Islet precursor cell (in vitro differentiated cells): Measurements from ENCODE around the gene G2E3.
"Not testable (repeated sequence)": the region's sequence is repeated elsewhere in the genome, so short reads cannot be mapped to it uniquely, and the experiment has no call there.

ENCODE experiments used
- DNase-seq: peaks from one replicate; pipeline ENCODE4 v3.0.0-alpha.2; 2018

Gene G2E3

GRCh38 chr14:30560581-30560980, 1.6 kb downstream of the G2E3 start:
- DNase-seq = no peak

DNA sequence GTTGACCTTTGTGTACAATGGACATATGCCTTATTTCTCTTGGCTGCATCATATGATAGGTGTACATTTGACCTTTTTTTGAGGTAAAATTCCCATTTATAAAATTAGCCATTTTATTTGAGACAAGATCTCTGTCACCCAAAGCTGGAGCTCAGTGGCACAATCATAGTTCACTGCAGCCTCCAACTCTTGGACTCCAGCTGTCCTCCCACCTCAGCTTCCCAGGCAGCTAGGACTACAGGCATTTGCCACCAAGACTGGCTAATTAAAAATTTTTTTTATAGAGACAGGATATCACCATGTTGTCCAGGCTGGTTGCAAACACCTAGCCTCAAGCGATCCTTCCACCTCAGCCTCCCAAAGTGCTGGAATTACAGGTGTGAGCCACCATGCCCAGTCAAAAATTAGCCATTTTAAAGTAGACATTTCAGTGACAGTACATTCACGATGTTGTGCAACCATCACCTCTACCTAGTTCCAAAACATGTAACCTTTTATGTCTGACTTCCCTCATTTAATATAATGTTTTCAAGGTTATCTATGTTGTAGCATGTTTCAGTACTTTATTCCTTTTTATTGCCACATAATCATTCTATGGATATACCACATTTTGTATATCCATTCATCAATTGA, 5.4 kb downstream of the G2E3 start:
- DNase-seq = no peak

DNA sequence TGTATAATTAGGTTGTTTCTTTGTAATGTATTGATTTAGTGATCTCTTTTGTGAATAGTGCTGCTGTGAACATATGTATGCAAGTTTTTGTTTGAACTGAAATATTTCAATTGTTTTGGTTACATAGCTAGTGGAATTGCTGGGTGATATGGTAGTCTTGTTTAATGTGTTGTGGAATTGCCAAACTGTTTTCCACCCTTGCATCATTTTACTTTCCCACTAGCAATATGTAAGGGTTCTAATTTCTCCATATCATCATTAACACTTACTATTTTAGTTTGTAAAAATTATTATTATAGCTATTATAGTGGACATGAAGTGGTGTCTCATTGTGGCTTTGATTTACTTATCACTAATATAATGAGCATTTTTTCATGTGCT, 5.9 kb downstream of the G2E3 start:
- DNase-seq = no peak

- DNase-seq = no peak
Measured at GRCh38 chr14:30569216-30569902, 10.4 kb downstream of the G2E3 start.

DNA sequence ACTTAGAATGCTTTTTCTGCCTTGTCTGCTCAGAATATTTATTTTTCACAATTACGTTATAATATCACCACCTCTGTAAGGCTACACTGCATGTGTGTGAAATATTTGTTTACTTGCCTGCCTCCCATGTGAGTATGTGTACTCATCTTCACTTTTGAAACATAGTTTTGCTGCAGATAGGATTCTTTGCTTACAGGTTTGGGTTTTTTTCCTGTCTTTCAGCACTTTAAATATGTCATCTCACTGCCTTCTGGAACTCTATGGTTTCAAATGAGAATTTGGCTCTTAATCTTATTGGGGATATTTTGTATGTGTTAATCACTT, 10.9 kb downstream of the G2E3 start:
- DNase-seq = no peak

DNA sequence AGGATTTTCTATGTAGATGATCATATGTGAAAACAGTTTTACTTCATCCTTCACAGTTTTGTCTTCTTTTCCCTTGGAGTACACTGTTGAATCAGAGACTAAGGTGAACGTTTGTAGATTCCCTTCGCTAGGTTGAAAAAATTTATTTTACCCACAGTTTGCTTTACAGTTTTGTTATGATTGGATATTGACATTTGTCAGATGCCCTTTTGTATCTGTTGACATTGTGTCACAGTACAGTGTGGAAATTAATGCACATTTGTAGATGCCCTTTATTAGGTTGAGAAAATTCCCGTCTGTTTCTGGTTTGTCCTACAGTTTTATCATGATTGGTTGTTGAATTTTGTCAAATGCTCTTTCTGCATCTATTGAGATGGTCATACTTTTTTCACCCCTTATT, 13.3 kb downstream of the G2E3 start:
- no peak for DNase-seq

DNA sequence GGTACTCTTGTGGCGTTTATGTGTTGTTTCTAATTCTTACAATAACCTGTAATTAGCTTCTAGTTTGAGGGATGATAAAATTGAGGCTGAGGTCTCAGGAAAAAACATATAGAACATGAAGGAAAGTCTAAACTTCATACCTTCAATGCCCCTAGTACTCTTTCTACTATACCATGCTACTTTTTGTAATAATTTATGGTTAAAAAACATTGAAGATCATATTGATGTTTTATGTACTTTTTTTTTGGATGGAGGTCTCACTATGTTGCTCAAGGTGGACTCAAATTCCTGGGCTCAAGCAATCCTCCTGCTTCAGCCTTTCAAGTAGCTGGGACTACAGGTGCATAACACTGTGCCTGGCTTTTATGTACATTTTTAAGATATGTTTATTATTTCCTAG, 13.8 kb downstream of the G2E3 start:
- DNase-seq = no peak

DNA sequence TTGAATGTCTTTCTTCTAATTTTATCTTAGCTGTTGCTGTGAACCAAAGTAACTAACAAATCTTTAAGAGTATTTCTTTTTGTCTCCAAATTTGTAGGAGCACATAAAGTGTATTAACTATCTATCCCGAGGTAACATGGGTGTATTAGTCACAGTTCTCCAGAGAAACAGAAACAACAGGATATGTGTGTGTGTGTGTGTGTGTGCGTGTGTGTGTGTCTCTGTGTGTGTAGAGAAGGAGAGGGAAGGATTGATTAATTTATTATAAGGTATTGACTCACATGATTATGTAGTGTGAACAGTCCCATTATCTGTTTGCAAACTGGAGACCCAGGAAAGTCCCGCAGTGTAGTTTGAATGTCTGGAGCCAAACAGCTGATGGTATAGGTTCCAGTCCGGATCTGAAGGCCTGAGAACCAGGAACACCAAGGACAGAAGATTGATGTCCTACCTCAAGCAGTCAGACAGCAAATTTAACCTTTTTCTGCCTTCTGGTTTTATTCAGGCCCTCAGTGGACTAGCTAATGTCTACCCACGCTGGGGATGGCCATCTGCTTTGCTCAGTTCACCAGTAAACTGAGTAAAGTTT, 14.4 kb downstream of the G2E3 start:
- no peak for DNase-seq

GRCh38 chr14:30573966-30574365, 15.0 kb downstream of the G2E3 start:
- DNase-seq = no peak

DNA sequence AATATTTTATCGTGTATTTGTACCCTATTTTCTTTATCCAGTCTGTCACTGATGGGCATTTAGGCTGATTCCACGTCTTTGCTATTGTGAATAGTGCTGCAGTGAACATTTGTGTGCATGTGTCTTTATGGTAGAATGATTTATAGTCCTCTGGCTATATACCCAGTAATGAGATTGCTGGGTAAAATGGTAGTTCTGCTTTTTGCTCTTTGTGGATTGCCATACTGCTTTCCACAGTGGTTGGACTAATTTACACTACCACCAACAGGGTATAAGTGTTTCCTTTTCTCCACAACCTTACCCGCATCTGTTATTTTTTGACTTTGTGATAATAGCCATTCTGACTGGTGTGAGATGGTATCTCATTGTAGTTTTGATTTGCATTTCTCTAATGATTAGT, 15.8 kb downstream of the G2E3 start:
- DNase-seq = not testable (repeated sequence)

DNA sequence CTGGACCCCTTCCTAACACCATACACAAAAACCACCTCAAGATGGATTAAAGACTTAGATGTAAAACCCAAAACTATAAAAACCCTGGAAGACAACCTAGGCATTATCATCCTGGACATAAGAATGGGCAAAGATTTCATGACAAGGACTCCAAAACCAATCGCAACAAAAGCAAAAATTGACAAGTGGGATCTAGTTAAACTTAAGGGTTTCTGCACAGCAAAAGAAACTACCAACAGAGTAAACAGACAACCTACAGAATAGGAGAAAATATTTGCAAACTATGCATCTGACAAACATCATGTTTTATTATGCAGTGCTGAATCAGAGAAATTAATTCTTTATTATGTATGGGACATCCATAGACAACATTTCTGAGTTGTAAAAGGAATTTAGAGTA, 17.4 kb downstream of the G2E3 start:
- DNase-seq = not testable (repeated sequence)

- no peak for DNase-seq
Measured at GRCh38 chr14:30580616-30581282, 21.8 kb downstream of the G2E3 start.

- DNase-seq = no peak
Measured at GRCh38 chr14:30581283-30581625, 22.3 kb downstream of the G2E3 start.

DNA sequence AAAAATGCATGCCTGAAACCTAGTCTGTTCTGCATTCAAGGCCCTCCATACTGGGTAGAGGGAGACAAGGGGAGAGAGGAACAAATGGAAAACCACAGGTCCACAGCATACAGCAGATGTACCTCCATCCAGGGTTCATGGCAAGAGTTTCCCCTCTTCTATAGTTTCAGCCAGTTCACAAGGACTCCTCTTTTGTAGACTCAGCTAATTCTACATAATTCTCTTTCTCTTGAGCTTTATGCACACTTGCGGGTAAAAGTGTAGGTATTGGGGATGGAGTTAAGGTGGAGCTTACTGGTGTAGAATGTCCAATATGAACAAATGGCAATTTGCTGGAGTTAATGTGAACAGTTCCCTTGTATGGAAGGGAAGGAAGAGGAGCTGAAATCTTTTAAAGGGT, 23.4 kb downstream of the G2E3 start:
- DNase-seq = no peak

- no peak for DNase-seq
Measured at GRCh38 chr14:30584058-30584630, 25.2 kb downstream of the G2E3 start.

- DNase-seq = no peak
Measured at GRCh38 chr14:30585204-30585603, 26.2 kb downstream of the G2E3 start.

DNA sequence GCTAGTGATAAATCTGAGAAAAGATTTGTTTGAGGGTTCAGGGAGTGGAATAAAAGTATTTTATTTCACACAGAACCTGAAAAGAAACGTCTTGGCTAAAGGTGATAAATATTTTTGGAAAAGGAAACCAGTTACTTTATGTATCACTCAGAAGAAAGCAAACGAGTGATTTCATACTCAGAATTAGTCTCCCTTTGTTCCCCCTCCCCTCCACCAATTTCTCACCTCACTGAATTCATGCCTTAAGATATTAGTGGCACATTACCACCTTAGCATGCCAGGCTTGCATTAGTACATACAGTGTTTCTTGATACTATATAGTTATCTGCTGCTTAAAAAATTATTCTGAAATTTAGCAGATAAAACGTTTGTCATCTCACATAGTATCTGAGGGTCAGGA, 28.2 kb downstream of the G2E3 start:
- no peak for DNase-seq

- no peak for DNase-seq
Measured at GRCh38 chr14:30588873-30589272, 29.9 kb downstream of the G2E3 start.

- DNase-seq = no peak
Measured at GRCh38 chr14:30596935-30597334, 38.0 kb downstream of the G2E3 start.

DNA sequence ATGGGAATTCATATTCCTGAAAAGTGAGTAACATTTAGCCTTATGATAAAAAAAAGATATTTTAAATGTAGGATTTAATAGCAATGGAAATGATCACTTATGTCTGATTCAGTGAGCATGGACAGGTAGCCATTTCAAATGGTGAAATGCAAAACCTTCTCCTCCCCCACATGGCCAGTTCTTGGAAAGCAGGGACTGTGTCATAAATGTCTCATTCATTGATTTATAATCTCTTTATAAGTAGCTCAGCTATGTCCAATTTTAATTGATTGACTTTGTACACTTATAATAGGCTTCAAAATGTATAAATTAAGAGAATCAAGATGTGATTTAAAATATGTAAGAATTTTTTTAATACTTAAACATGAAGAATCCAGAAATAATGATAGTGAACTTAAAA, 38.5 kb downstream of the G2E3 start:
- no peak for DNase-seq

DNA sequence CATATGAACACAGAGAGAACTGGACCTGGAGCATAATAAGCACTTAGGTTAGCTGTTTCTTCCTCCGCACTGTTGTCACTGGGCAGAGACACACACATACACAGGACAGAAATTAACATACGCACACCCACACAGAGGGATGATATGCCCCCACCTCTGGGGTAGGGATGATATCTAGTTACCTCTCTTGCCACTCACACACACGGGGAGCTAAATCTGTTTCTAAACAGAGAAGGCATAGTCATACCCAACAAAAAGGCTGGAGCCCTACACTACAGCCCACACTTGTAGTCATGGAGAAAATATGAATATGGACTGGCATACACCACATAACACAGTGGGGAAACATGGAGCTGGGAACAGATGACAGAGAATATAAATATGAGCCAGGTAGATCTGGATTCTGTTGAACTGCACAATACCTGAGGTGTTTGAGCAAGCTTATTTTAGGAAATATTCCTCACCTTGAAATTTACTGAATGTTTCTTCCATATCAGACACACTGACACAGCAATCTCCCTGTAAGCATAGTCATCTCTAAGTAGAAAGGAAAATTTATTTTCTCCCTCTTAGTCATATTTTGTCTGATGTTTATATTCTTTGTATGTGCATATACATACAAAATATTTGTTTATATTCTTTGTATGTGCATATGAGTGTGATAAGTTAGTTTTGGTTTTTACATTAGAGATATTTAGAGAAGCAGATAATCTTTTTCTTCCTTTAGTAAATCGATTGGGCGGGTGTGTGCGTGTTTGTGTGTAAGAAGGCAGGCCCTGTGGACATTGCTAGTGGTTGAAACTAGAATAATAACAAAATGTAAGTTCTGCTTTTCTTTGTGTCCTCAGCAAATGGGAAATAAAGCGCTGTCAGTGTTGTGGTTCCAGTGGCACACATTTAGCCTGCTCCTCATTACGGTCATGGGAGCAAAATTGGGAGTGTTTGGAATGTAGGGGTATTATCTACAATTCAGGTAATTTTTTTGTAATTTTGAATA, 42.3 kb downstream of the G2E3 start:
- DNase-seq = no peak

- DNase-seq = no peak
Measured at GRCh38 chr14:30603402-30603801, 44.4 kb downstream of the G2E3 start.

DNA sequence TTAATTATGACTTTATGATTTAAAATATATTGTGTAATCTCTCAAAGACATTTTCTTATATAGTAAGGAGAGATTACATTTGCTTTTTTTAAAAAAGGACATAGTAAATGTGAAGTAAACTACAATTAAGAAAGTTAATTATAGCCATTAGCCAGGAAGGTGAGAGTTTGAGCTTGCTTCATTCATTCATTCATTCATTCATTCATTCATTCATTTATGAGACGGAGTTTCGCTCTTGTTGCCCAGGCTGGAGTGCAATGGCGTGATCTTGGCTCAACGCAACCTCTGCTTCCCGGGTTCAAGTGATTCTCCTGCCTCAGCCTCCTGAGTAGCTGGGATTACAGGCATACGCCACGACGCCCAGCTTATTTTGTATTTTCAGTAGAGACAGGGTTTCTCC, 45.7 kb downstream of the G2E3 start:
- not testable (repeated sequence) for DNase-seq
